IPS-20b (cell line): ENCODE results near the gene UBL4A.

Experiments used
- H3K27ac ChIP-seq: one replicate; pipeline ENCODE4 v1.5.1; 2013; ENCODE audit warnings: low read length
- H3K27me3 ChIP-seq: 2 replicates; pipeline ENCODE4 v1.6.1; 2013; ENCODE audit warnings: mild to moderate bottlenecking, low read length, inconsistent platforms; ENCODE audit not compliant: insufficient read depth
- H3K36me3 ChIP-seq: 2 replicates; pipeline ENCODE4 v1.6.1; 2013; ENCODE audit warnings: low read depth, mild to moderate bottlenecking, inconsistent platforms, low read length, moderate library complexity; ENCODE audit not compliant: insufficient read depth
- H3K4me1 ChIP-seq: 2 replicates; pipeline ENCODE4 v1.6.1; 2013; ENCODE audit warnings: mild to moderate bottlenecking, control low read depth, inconsistent platforms, low read length, moderate library complexity; ENCODE audit not compliant: insufficient read depth
- H3K4me3 ChIP-seq: 2 replicates; pipeline ENCODE4 v1.5.1; 2013; ENCODE audit warnings: mild to moderate bottlenecking, low read length, inconsistent platforms
- H3K9ac ChIP-seq: 2 replicates; pipeline ENCODE4 v1.6.1; 2013; ENCODE audit warnings: low read depth, mild to moderate bottlenecking, inconsistent platforms, low read length, moderate library complexity
- H3K9me3 ChIP-seq: 2 replicates; pipeline ENCODE4 v1.6.1; 2013; ENCODE audit warnings: mild to moderate bottlenecking, low read depth, low read length, inconsistent platforms; ENCODE audit not compliant: insufficient read depth

Gene UBL4A

GRCh38 chrX:154486396-154487207, at the start of gene UBL4A:
UBL4A (minus strand) TSS chrX:154486615; CDS start chrX:154486584, 31 bp downstream.
- Histone ChIP-seq H3K4me1 (no peaks in the 10 kb centered on the region), H3K9ac (peak within 1 kb of the TSS; percentile 45; the same call in 1 of the 2 replicates), H3K9me3 (no peaks in the 10 kb centered on the region), H3K27ac (no peak within 1 kb of the TSS), H3K4me3 (peak within 1 kb of the TSS; percentile 62), H3K27me3 (peaks cover 7% of the 10 kb centered on the region; the same call in 1 of the 2 replicates), H3K36me3 (no peaks in the 10 kb centered on the region)

DNA sequence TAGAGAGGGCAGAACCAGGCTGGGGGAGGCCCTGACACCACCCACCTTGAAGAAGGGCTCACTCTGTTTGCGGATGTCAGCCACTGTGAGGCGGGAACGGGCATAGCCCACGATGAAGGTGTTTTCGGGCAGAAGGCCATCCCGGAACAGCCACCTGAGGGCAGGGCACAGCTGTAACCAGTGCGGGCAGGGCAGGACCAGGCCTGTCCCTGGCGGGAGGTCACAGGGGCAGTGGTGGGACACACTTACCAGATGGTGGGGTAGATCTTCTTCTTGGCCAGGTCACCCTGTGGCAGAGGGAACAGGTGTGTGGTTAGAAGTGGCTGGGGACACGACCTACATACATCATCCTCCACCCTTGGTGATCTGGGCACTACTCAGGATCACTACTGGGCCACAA, 49.5 kb upstream of the UBL4A start:
- H3K9ac ChIP-seq = no peak overlapping the region
- H3K27ac ChIP-seq = no peak overlapping the region
- H3K36me3 ChIP-seq = peaks cover 26% of the 10 kb centered on the region
- H3K4me1 ChIP-seq = no peaks in the 10 kb centered on the region
- H3K27me3 ChIP-seq = no peaks in the 10 kb centered on the region
- no peak overlapping the region for H3K4me3 ChIP-seq
- H3K9me3 ChIP-seq = no peaks in the 10 kb centered on the region

- Histone ChIP-seq H3K9ac (no peak overlapping the region), H3K4me3 (no peak overlapping the region), H3K4me1 (no peaks in the 10 kb centered on the region), H3K9me3 (no peaks in the 10 kb centered on the region), H3K36me3 (peaks cover 26% of the 10 kb centered on the region), H3K27ac (no peak overlapping the region), H3K27me3 (no peaks in the 10 kb centered on the region)
Observed at GRCh38 chrX:154534526-154535322, 48.3 kb upstream of the UBL4A start.

DNA sequence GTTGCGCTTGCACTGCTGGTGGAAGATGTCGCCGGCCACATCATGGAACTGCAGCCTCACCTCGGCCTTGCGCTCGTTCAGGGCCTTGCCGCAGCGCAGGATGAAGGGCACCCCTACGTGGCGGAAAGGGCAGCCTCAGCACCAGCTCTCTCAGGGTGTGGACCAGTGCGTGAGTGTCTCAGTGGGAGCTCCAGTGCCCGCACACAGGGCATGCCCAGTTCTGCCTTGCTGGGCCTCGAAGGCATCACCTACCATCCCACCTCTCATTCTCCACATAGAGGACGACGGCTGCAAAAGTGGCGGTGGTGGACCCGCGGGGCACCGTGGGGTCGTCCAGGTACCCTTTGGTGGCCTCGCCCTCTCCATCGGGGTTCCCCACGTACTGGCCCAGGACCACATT, 46.3 kb upstream of the UBL4A start:
- Histone ChIP-seq H3K27ac (no peak overlapping the region), H3K4me3 (no peak overlapping the region), H3K9me3 (no peaks in the 10 kb centered on the region), H3K9ac (no peak overlapping the region), H3K27me3 (no peaks in the 10 kb centered on the region), H3K36me3 (peaks cover 26% of the 10 kb centered on the region), H3K4me1 (0 out of 2 replicates have a peak, but pooled peaks cover under 1% of the 10 kb centered on the region)

DNA sequence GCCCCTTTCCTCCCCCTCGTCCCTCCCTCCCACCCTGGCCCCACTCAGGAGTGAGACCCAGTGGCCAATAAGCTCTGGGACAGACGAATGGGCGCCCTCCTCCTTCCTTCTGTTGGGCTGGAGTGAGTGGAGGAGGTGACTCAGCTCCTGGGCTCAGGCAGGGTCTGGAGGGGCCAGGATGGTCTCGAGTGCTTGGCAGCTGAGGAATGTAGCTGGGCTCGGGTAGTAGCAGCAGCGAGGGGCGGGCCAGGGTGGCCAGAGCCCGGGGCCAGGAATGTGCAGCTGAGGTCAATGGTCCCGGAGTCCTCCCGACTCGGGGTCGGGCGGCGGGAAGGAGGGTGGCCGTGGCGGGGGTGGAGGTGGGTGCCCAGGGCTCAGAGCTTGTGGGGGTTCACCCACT, 45.2 kb upstream of the UBL4A start:
- H3K9ac ChIP-seq = no peak overlapping the region
- no peak overlapping the region for H3K4me3 ChIP-seq
- peaks cover 26% of the 10 kb centered on the region for H3K36me3 ChIP-seq
- H3K27ac ChIP-seq = no peak overlapping the region
- H3K9me3 ChIP-seq = no peaks in the 10 kb centered on the region
- H3K27me3 ChIP-seq = no peaks in the 10 kb centered on the region
- 0 out of 2 replicates have a peak, but pooled peaks cover 4% of the 10 kb centered on the region for H3K4me1 ChIP-seq

- no peak overlapping the region for H3K9ac ChIP-seq
- H3K27me3 ChIP-seq = peaks cover 12% of the 10 kb centered on the region; the same call in 1 of the 2 replicates
- no peaks in the 10 kb centered on the region for H3K9me3 ChIP-seq
Observed at GRCh38 chrX:154530286-154530685, 43.9 kb upstream of the UBL4A start.

GRCh38 chrX:154529206-154529612, 42.8 kb upstream of the UBL4A start:
- no peak overlapping the region for H3K9ac ChIP-seq
- no peak overlapping the region for H3K27ac ChIP-seq
- H3K4me1 ChIP-seq = 0 out of 2 replicates have a peak, but pooled peaks cover 4% of the 10 kb centered on the region
- H3K9me3 ChIP-seq = no peaks in the 10 kb centered on the region
- no peak overlapping the region for H3K4me3 ChIP-seq
- H3K36me3 ChIP-seq = peaks cover 22% of the 10 kb centered on the region
- peaks cover 23% of the 10 kb centered on the region for H3K27me3 ChIP-seq

More at GRCh38 chrX:154530286-154530685, 43.9 kb upstream of the UBL4A start:
- Histone ChIP-seq H3K4me3 (no peak overlapping the region), H3K36me3 (peaks cover 26% of the 10 kb centered on the region), H3K27ac (no peak overlapping the region), H3K4me1 (0 out of 2 replicates have a peak, but pooled peaks cover 4% of the 10 kb centered on the region)

DNA sequence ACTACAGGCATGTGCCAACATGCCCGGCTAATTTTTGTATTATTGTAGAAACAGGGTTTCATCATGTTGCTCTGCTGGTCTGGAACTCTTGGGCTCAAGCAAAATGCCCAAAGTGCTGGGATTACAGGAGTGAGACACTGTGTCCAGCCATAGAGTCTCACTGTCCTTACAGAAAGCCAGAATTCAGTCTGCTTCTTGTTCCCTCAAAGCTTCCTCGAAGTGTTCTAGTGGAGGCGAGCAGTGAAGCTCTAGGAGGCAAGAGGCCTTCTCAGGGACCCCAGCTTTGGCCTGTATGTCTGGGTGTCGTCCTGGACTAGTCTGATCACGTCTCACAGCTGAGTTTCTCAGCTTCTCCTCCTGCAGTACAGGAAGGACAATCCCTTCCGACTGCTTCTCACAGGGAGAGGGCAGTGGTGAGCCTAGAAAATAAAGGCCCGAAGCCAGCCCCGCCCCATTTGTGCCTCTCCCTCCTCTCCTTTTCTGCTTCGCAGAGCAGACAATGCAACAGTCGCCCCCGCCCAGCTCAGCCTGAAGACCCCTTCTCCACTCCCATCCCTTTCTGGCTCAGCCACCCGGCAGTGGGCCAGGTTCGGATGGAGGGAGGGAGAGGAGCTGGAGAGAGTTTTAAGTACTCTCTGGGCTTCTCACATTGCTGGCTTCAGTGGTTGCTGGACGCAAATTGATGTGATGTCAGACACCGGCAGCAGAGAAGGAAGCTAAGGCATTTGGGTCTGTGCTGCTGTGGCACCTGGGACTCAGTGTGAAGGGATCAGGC, 40.7 kb upstream of the UBL4A start:
- Histone ChIP-seq H3K4me3 (peak overlapping the region; percentile 63; the same call in 1 of the 2 replicates), H3K9me3 (no peaks in the 10 kb centered on the region), H3K36me3 (0 out of 2 replicates have a peak, but pooled peaks cover under 1% of the 10 kb centered on the region), H3K4me1 (0 out of 2 replicates have a peak, but pooled peaks cover 4% of the 10 kb centered on the region), H3K27ac (no peak overlapping the region), H3K9ac (peak overlapping the region; percentile 63; the same call in 1 of the 2 replicates), H3K27me3 (peaks cover 36% of the 10 kb centered on the region)

DNA sequence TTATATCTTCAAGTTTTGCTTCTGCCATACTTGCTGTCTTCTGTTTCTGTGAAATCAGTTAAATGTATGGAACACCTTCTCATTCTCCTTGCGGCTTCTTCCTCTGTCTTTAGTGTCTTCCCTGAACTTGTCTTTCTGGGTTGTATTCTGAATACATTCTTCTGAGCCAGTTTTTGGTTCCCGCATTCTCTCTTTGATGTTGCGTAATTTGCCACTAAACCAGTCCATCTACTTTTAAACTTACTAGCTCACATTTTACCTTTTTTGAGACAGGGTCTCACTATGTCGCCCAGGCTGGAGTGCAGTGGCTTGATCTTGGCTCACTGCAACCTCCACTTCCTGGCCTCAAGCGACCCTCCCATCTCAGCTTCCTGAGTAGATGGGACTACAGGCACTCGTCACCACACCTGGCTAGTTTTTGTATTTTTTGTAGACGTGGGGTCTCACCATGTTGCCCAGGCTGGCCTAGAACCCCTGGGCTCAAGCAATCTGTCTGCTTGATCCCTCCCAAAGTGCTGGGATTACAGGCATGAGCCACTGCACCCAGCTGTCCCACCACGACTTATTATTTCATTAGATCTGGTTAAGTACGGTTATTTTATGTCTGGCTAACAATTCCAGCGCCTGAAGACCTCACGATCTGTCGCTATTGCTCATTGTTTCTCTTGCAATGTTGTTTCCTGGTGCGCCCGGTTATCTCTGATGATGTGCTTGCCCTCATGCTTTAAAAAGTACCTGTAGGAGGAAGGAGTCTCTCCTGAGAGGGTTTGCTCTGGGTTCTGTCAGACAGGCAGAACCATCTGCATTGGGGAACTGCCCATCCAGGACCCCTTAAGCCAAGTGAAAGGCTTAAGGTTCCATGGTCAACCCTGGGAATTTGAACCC, 39.4 kb upstream of the UBL4A start:
- peaks cover 36% of the 10 kb centered on the region for H3K27me3 ChIP-seq
- no peak overlapping the region for H3K4me3 ChIP-seq
- no peaks in the 10 kb centered on the region for H3K9me3 ChIP-seq
- H3K9ac ChIP-seq = no peak overlapping the region
- H3K36me3 ChIP-seq = no peaks in the 10 kb centered on the region
- H3K27ac ChIP-seq = no peak overlapping the region
- 0 out of 2 replicates have a peak, but pooled peaks cover 4% of the 10 kb centered on the region for H3K4me1 ChIP-seq

DNA sequence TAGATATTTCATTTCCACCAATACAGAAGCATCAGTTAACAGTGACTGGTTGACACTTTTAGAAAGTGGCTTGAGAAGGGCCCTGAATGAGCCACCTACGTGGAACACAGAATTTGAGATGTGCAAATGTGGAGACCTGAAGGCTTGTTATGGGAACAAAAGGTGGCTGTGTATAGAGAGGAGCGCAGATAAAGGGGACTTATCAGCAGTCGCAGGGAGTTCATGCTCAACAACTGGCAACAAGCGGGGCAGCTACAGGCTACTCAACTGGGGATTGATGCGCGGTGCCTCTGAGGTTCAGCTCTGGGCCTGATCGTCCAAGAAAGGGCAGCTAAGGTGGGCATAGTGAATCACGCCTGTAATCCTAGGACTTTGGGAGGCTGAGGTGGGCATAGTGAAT, 33.0 kb upstream of the UBL4A start:
- Histone ChIP-seq H3K27me3 (peaks cover 15% of the 10 kb centered on the region; the same call in 1 of the 2 replicates), H3K9ac (no peak overlapping the region), H3K36me3 (no peaks in the 10 kb centered on the region), H3K4me1 (peaks cover 4% of the 10 kb centered on the region; the same call in 1 of the 2 replicates), H3K27ac (no peak overlapping the region), H3K9me3 (no peaks in the 10 kb centered on the region), H3K4me3 (no peak overlapping the region)
